HG03159 (cell line): ENCODE measurements around the gene AP3M1.
"Not testable (repeated sequence)": the region's sequence is repeated elsewhere in the genome, so short reads cannot be mapped to it uniquely, and the experiment has no call there.

ENCODE experiments used
- ATAC-seq: cut with Tn5 transposase; IDR thresholded peaks from one replicate; pipeline ENCODE4 v1.9.1; 2021; ENCODE audit warnings: mild to moderate bottlenecking, moderate library complexity; ENCODE audit not compliant: unreplicated experiment

The AP3M1 gene

GRCh38 chr10:74164716-74165529, 14.3 kb upstream of the AP3M1 start:
- ATAC-seq, result no peak

DNA sequence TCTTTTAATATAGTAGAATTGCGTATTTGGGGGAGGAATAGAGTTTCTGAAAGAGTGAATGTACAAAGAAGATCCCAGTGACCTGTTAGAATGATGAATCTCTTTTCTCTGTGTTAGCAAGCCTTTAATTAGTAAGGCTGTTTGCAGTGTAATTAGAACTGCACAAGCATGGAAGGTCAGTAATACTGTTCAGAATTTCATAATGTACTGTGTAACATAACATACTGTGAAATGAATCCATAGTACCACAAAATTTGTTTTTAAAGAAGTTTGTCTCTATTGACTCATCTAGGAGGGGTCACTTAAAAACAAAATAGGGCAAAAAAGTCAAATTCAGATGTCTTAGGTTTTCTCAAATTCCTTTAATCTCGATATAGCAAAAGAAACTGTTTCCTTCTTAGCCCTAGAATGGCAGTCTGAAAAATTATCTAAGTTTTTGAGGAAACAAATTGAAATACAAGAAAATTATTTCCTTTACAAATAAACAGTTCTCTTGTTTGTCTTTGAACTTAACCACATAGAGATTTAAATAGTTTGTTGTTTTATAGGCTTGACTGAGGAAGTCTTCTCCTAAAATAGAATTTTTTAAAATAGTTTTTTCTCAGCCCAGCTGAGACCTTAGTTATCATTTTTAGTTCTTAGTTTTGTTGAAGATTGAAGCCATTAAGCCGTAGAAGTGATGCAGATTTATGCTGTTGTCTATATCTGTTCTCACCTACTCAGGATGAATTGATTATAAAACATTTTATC, 12.9 kb upstream of the AP3M1 start:
- no peak for ATAC-seq

DNA sequence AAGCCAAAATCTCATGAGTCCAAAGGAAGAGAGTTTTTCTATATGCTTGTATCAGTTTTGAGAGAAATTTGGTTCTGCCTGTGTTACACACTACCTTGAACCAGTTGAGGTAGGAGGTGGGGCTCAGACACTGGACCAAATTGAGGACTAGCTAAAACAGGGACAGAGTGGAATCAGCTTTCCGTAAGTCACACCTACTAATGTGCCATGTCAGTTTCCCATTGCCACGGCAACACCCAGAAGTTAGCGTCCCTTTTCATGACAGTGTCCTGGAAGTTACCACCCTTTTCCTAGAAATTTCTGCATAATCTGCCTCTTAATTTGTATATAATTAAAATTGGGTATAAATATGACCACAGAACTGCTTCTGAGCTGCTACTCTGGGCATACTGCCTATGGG, 9.4 kb upstream of the AP3M1 start:
- ATAC-seq, result no peak

DNA sequence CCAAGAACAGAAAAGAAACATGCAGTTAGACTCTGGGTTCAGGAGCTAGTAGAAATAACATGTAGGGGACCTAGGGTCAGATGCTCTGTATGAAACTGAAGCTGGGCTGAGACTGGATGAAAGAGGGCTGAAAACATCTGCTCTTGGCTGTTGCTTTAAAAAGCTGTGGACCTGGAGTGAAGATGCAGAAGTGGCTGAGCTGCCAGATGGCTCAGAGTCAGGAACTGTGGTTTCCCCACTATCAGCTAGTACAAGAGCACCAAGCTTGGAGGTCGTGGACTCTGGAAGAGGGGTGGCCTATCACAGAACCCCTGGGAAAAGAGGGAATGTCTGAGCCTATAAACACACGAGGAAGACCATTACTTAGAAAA, 6.3 kb upstream of the AP3M1 start:
- no peak for ATAC-seq

- ATAC-seq, result no peak
Observed at GRCh38 chr10:74153676-74154075, 3.0 kb upstream of the AP3M1 start.

DNA sequence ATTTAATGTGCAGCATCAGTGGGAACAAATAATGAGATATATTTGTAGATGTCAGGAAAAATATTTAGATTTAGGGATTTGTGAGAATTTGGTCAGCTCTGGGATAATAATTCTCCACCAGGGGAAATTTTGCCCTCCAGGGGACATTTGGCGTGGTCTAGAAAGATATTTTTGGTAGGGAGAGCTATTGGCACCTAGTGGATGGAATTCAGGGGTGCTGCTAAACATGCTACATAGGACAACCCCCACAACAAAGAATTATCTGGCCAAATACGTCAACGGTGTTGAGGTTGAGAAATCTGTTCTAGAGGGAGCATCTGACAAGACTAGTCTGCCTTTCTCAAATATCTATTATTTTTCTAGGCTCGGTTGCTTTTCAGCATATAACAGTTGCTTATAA, 2.5 kb upstream of the AP3M1 start:
- ATAC-seq, result no peak

DNA sequence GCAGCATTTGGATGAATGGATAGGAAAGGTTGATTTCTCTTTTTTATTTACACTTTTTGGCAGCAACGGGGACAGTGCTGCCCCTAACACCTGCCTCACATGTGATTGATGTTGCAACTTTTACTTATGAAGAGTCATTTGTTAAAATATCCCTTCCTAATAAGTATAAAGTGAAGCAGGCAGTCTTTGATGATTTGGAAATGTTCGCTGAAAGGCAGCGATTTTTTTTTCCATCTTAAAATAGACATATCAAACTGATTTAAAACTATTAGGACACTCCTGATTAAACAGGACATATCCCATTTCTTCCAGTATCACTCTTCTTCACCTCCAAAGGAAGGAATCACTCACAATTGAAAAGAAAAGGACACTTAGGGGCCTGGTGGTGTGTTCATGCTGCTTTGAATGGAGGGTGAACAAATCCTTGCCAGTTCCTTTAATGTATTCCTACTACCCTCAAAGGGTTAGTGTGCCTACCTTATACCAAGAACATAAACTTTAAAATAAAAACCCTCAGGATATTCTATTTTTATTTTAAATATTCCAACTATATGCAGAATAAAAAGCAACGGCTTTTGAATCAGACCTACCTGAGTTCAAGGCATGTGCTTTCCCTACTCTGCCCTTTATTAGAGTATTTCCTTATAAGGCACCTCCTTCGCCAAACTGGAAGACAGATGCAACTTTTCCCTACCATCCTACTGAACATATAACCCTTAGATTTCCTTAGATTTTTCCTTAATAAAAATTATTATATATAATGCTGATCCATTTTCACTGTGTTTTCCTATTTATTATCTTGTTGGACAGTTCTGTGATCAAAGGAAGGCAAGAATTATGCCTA, 1.5 kb upstream of the AP3M1 start:
- ATAC-seq, result no peak

DNA sequence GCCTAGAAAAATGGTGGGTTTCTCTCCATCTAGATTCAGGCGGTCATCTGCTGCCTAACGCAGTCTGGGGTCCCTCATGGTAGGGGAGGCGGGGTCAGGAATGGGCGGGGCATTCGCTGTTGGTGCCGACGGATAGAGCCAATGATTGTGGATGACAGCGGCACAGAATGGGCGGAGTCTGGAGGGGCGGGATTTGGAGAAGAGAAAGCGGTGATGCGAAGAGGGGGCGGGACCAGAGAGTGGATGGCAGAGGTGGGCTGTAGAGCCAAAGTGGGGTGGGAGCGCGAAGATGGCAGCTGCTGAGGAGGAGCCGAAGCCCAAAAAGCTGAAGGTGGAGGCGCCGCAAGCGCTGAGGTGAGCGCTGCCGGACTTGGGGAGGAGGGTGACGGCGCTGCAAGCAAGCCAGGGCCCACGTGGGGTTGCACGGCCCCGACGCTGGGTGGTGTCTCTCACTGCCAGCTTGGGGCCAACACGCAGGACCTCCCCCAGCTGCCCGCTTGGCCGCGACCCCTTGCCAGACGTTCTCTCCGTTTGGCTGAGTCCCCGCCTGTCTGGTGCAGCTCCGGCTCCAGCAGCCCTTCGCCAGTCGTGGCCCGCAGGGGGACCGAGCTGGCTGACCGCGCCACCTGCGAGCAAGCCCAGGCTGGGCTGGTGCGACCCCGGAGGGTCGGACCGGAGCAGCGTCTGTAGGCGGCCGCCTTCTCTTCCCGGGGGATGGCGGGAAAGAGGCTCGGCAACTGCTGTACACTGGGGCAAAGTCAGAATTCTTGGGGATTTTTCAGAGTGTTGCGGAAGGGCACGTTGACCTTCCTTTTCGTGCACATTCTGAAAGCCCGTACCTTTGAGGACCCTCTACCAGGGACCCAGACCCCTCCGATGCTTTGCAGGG, 606 bp upstream of the AP3M1 start, which contains the start of gene ADK:
ADK (plus strand) TSS at position 232 of the 889 bp plus-strand sequence; CDS start at position 290, 58 bp downstream.
- peak; percentile 77 for ATAC-seq

- not testable (repeated sequence) for ATAC-seq
Observed at GRCh38 chr10:74146980-74147379, 3.6 kb downstream of the AP3M1 start.

DNA sequence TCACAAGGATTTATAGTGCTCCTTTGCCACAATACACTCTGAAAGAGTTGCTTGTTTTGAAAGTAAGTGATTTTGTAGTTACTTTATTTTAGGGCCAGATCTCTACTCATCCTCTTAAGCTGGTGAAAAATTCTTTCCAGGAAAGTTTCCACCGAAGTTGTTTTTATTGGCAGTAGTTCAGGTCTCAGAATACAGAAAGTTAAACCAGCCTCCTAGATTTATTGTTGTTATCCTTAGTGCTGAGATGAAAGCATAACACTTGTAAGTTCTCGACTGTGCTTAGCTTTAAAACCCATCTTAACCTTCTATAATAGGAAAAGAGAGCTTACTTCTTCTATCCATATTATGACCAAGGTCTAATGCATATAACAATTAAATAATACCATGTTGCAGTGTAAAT, 5.5 kb downstream of the AP3M1 start:
- no peak for ATAC-seq

DNA sequence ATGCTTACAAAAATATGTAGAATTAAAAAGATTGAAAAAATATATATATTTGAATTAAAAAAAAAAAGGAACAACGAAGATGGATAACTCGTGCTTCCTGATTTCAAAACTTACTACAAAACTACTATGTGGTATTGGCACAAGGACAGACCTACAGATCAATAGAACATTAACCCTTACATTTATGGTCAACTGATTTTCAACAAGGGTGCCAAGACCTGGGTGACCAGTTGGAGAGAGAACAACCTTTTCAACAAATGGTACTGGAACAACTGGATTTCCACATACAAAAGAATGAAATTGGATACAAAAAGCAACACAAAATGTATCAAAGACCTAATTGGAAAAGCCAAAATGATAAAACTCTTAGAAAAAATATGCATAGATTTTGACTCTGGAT, 10.1 kb downstream of the AP3M1 start:
- no peak for ATAC-seq

DNA sequence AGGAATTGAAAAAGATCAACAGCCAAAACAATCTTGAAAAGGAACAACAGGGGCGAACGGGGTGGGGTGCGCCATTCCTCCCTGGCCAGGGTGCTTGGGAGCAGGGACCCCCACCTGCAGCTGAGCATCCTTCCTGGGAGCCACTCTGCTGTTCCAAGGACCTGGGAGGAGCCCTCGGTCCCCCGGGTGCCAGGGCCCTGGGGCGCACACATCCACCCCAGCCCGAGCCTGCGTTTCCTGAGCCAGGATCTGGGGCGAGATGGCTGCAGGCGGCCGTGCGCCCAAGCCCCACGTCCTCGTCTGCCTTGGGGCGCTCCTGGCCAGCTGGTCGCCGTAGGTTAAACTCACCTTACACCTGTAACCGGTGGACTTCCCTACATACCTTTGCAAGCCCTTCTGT, 10.6 kb downstream of the AP3M1 start:
- no peak for ATAC-seq

DNA sequence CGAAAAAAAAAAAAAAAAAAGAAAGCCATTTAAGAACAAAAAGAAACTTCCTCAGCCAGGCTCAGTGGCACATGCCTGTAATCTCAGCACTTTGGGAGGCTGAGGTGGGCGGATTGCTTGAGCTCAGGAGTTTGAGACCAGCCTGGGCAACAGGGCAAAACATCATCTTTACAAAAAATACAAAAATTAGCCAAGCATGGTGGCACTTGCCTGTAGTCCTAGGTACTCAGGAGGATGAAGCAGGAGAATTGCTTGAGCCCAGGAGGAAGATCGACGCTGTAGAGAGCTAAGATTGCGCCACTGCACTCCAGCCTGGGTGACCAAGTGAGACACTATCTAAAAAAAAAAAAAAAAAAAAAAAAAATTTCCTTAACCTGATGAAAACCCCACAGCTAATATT, 12.0 kb downstream of the AP3M1 start:
- not testable (repeated sequence) for ATAC-seq

GRCh38 chr10:74137992-74138391, 12.6 kb downstream of the AP3M1 start:
- no peak for ATAC-seq

- ATAC-seq, result no peak
Observed at GRCh38 chr10:74135452-74135851, 15.2 kb downstream of the AP3M1 start.

DNA sequence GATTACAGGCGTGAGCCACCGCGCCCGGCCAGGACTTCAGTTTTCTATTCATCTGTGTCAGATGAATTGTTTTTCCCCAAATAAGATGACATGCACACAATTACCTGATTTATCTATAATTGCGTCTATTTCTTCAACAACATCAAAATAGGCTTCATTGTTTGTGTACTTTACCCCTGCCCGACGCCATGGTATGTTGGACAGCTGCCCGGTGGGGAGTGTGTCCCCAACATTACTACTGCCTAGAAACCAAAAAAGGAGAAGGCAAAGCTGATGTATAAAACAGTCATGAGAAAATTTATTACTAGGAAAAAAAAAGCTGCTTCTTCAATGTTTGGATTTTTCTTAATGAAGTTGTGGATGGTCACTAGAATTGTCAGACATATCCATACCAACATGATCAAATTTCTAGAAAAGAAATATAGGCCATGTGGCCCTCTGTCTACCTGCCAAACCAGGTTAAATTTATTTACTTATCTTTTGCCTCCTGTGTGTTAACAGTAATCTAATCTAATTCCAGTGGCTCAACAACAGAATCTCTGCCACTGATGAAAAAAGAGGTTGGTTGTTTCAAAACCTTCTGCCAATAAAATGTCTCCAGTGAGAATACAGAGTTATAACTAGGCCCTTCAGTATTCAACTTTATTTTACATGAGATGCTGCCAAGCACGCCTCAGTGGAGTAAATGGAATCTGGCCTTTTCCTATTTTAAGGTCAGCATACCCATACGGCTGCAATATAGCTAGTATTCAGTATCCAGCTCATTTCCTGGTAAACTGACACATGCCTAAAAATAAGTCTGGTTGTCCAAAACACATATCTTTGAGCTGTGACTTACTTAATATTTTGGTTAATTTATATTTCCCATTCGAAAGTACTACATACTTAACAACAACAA, 16.5 kb downstream of the AP3M1 start:
- no peak for ATAC-seq

DNA sequence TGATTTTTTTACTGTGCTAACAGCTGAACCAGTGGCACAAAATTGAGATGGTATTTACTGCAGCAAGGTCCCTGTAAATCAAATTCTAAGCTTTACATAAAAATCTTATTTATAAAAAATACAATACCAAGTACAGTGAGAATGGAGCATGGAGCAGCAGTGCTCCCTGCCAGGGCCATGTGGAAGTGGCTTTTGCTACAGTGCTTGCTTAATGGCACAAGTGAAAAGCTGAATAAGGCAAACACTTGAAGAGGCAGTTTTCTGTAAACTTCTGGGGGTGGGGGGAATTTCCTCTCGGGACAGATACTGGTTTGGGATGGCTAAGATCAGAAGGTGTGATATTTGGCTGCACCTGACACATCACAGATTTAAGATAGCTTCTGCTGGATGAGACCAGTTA, 27.5 kb downstream of the AP3M1 start:
- ATAC-seq, result no peak

GRCh38 chr10:74122060-74122459, 28.6 kb downstream of the AP3M1 start:
- no peak for ATAC-seq

DNA sequence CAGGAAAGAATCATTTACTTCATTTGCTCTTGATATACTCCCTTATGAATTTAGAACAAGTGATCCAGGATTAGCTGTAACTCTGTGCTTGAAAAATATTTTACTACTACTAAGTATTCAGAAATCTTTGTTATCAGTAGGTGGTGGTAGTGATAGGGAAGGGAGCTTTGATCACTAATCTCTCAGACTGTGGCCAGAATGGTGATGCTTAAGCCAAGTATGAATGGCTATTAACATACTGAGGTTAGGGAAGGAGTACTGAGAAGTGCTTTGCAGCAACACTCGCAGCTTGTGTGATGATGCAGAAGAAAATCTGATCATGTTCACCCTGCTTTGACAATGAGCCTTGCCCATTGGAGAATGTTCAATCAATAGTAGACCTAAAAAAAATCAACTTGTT, 29.3 kb downstream of the AP3M1 start:
- ATAC-seq, result no peak
